GM12875 (cell line): ENCODE results near the gene TBCCD1.
A peak's percentile ranks its signal among the peaks of the same experiment; 100 is the strongest.

Experiments used
- H3K4me3 ChIP-seq: one replicate; pipeline ENCODE4 v1.5.1; 2011; ENCODE audit warnings: low read depth, low read length, control low read depth
- CTCF ChIP-seq: IDR thresholded peaks from 2 replicates; pipeline ENCODE4 v1.5.1; 2011; ENCODE audit warnings: low read depth, mild to moderate bottlenecking, control low read depth, inconsistent platforms, low read length, moderate library complexity, borderline replicate concordance; ENCODE audit not compliant: insufficient read depth

Gene TBCCD1

GRCh38 chr3:186567072-186567921 lies at the start of gene TBCCD1:
TBCCD1 (minus strand) TSS chr3:186567339; CDS start chr3:186564329, 3,010 bp downstream.
- H3K4me3 ChIP-seq, result peak within 1 kb of the TSS; percentile 100
- TF ChIP-seq CTCF, result no peak

GRCh38 chr3:186616299-186616617 lies 49.1 kb upstream of the TBCCD1 start:
- TF ChIP-seq CTCF, result no peak
- H3K4me3 ChIP-seq, result no peak overlapping the region

GRCh38 chr3:186614597-186615483 lies 47.7 kb upstream of the TBCCD1 start:
- H3K4me3 ChIP-seq, result no peak overlapping the region
- TF ChIP-seq CTCF, result peak; percentile 93

- TF ChIP-seq CTCF, result no peak
- no peak overlapping the region for H3K4me3 ChIP-seq
These were observed 47.1 kb upstream of the TBCCD1 start for GRCh38 chr3:186614266-186614596.

DNA sequence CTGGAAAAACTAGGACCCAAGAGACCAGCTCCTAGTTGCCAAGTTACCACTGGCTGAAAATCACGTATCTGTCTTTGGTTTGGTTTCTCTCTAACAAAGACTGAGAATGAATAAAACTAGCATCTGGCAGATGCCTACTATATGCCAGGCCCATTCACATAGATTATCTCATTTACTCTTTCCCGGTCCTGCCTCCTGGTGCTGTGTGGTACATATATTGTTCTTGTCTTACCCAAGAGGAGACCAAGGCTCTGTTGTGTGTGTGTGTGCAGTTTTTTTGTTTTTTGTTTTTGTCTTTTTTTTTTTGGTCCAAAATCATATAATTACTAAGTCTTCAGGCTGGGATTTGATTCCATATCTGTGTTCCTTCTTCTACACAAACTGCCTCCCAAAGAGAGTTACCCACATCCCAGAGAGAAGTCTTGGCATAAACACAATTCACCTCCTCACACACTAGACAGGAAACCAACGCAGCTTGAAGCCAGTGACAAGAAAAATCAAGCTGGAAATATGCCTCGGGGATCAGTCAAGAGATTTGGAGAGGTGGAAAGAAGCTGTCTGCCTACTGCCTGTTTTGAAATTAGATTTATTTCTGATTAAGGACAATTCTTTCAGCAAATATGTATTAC lies 46.6 kb upstream of the TBCCD1 start:
- TF ChIP-seq CTCF, result no peak
- no peak overlapping the region for H3K4me3 ChIP-seq

GRCh38 chr3:186612721-186613636 lies 45.8 kb upstream of the TBCCD1 start, which contains the start of gene AHSG:
AHSG (plus strand) TSS chr3:186613060; CDS start chr3:186613142, 82 bp downstream.
- H3K4me3 ChIP-seq, result no peak within 1 kb of the TSS
- no peak for TF ChIP-seq CTCF
